ENCODE data around the gene PDZD7.

The PDZD7 gene

GRCh38 chr10:101007099-101007711 lies 23.7 kb downstream of the PDZD7 start:
- H3K9me3 Mint-ChIP-seq, result no peaks in the 10 kb centered on the region
- H3K36me3 Mint-ChIP-seq, result no peaks in the 10 kb centered on the region
- H3K4me3 Mint-ChIP-seq, result no peak overlapping the region
- H3K4me1 Mint-ChIP-seq, result no peaks in the 10 kb centered on the region
- H3K27ac Mint-ChIP-seq, result no peak overlapping the region
- no peaks in the 10 kb centered on the region for H3K27me3 Mint-ChIP-seq

DNA sequence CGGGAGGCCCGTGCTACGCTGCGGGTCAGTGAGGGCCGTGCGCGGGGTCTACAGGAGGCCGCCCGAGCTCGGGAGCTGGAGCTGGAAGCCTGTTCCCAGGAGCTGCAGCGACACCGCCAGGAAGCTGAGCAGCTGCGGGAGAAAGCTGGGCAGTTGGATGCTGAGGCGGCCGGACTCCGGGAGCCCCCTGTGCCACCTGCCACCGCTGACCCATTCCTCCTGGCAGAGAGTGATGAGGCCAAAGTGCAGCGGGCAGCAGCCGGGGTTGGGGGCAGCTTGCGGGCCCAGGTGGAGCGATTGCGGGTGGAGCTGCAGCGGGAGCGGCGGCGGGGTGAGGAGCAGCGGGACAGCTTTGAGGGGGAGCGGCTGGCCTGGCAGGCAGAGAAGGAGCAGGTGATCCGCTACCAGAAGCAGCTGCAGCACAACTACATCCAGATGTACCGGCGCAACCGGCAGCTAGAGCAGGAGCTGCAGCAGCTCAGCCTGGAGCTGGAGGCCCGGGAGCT lies 24.3 kb downstream of the PDZD7 start:
- no peaks in the 10 kb centered on the region for H3K36me3 Mint-ChIP-seq
- H3K4me3 Mint-ChIP-seq, result no peak overlapping the region
- H3K27ac Mint-ChIP-seq, result no peak overlapping the region
- H3K9me3 Mint-ChIP-seq, result no peaks in the 10 kb centered on the region
- no peaks in the 10 kb centered on the region for H3K27me3 Mint-ChIP-seq
- no peaks in the 10 kb centered on the region for H3K4me1 Mint-ChIP-seq

DNA sequence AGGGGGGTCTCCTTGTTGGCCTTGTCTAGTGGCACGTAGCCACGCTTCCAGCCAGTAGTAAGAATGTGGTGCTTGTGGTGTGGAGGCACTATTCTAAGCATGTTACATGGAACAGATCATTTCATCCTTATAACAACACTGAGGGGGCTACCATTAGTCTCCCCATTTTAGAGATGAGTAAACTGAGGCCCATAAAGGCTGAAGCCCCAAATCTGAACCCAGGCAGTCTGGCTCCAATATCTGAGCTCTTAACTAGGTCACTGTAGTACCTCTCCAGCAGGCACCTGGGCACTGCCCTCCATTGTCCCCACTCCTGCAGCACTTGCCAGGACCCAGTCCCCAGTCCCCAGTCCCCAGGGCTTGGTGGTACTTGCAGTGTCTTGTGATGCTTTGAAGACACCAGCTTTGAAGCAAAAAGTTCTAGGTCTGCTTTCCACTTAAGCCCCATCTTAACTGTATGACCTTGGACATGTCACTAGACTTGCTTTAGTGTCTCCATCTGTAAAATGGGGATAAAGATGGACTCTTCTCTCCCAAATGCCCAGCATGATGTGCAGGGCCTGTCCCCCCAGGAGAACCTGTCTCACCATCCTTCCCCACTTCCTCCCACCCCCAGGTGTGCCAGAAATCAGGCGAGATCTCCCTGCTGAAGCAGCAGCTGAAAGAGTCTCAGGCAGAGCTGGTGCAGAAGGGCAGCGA lies 24.9 kb downstream of the PDZD7 start:
- Mint-ChIP-seq H3K4me1 (peaks cover 3% of the 10 kb centered on the region), H3K9me3 (no peaks in the 10 kb centered on the region)

GRCh38 chr10:101005361-101005760 lies 25.6 kb downstream of the PDZD7 start:
- H3K4me1 Mint-ChIP-seq, result peaks cover 5% of the 10 kb centered on the region
- H3K27me3 Mint-ChIP-seq, result no peaks in the 10 kb centered on the region
- no peaks in the 10 kb centered on the region for H3K9me3 Mint-ChIP-seq
- no peak overlapping the region for H3K4me3 Mint-ChIP-seq
- H3K36me3 Mint-ChIP-seq, result no peaks in the 10 kb centered on the region
- H3K27ac Mint-ChIP-seq, result no peak overlapping the region

More for the DNA sequence above, 24.9 kb downstream of the PDZD7 start:
- Mint-ChIP-seq H3K36me3 (no peaks in the 10 kb centered on the region), H3K27ac (no peak overlapping the region), H3K4me3 (no peak overlapping the region), H3K27me3 (no peaks in the 10 kb centered on the region)

- Mint-ChIP-seq H3K27me3 (no peaks in the 10 kb centered on the region), H3K36me3 (no peaks in the 10 kb centered on the region), H3K9me3 (no peaks in the 10 kb centered on the region), H3K27ac (no peak overlapping the region), H3K4me1 (peaks cover 7% of the 10 kb centered on the region), H3K4me3 (no peak overlapping the region)
Measured at GRCh38 chr10:101003639-101004206, 27.2 kb downstream of the PDZD7 start.

GRCh38 chr10:101002456-101002855 lies 28.5 kb downstream of the PDZD7 start:
- H3K27ac Mint-ChIP-seq, result no peak overlapping the region
- no peak overlapping the region for H3K4me3 Mint-ChIP-seq
- peaks cover 16% of the 10 kb centered on the region for H3K4me1 Mint-ChIP-seq
- no peaks in the 10 kb centered on the region for H3K27me3 Mint-ChIP-seq
- no peaks in the 10 kb centered on the region for H3K36me3 Mint-ChIP-seq
- H3K9me3 Mint-ChIP-seq, result no peaks in the 10 kb centered on the region

- Mint-ChIP-seq H3K27me3 (no peaks in the 10 kb centered on the region), H3K36me3 (no peaks in the 10 kb centered on the region), H3K27ac (no peak overlapping the region), H3K9me3 (no peaks in the 10 kb centered on the region), H3K4me1 (peaks cover 17% of the 10 kb centered on the region), H3K4me3 (no peak overlapping the region)
Measured at GRCh38 chr10:101001659-101002035, 29.3 kb downstream of the PDZD7 start.

DNA sequence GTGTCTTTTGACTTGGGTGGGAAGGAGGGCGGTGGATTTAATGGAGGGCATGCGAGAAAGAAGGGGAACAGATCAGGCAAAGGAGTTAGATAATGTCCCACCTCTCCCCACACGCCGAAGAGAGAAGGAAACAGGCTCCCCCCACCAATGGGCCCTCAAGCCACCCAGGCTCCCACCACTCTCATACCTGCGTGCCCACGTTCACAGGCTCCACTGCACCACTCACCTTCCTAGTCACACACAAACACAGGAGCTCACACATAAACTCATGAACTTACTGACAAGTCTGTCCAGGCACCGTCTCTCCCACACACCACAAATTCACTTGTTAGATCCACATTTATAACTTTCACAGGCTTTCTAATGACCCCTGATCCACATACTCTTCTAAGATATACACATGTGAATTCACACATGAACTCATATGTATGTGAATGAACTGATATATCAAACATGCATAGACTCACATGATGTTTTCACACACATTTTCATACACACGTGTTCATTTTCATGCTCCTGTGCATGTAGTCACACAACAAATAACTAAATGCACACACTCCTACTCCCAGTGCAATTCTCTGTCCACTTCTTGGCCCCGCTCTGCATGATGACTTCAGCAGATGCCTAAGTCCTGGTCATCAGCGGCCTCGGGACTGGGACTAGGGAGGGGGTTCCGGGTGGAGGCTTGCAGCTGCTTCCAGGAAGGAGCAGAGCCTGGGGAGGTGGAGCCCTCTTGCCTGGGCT lies 29.8 kb downstream of the PDZD7 start:
- Mint-ChIP-seq H3K4me1 (peaks cover 23% of the 10 kb centered on the region), H3K9me3 (no peaks in the 10 kb centered on the region), H3K4me3 (peak overlapping the region; percentile 74), H3K27me3 (no peaks in the 10 kb centered on the region), H3K36me3 (no peaks in the 10 kb centered on the region), H3K27ac (peak overlapping the region; percentile 48)

GRCh38 chr10:101000127-101000914 lies 30.6 kb downstream of the PDZD7 start:
- Mint-ChIP-seq H3K9me3 (no peaks in the 10 kb centered on the region), H3K4me1 (peaks cover 25% of the 10 kb centered on the region), H3K36me3 (no peaks in the 10 kb centered on the region), H3K27ac (no peak overlapping the region), H3K4me3 (peak overlapping the region; percentile 80), H3K27me3 (no peaks in the 10 kb centered on the region)

DNA sequence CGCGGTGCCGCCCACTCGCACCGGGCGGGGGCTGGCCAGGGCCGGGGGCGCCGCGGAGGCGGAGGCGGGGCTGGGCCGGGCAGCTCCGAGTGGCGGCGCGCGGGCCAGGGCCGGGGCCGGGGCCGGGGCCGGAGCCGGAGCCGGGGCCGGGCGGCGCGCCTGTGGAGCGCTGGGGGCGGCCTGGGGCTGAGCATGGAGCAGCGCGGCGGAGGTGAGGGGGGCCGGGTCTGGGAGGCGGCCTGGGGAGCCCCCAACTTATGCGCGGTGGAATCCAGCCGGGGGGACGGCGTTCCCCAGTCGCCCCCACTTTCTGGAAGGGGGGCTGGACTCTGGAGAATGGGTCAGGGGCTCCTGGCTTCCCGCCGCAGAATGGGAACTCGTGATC lies 31.2 kb downstream of the PDZD7 start, which contains the start of gene LZTS2:
LZTS2 (plus strand) TSS at position 67 of the 385 bp plus-strand sequence. CDS start 2,731 bp downstream, outside the sequence.
- H3K27me3 Mint-ChIP-seq, result no peaks in the 10 kb centered on the region
- H3K36me3 Mint-ChIP-seq, result no peaks in the 10 kb centered on the region
- H3K4me3 Mint-ChIP-seq, result peak within 1 kb of the TSS; percentile 92
- H3K9me3 Mint-ChIP-seq, result no peaks in the 10 kb centered on the region
- peaks cover 25% of the 10 kb centered on the region for H3K4me1 Mint-ChIP-seq
- H3K27ac Mint-ChIP-seq, result peak within 1 kb of the TSS; percentile 96

- H3K4me3 Mint-ChIP-seq, result peak overlapping the region; percentile 92
- peaks cover 25% of the 10 kb centered on the region for H3K4me1 Mint-ChIP-seq
- peaks cover 3% of the 10 kb centered on the region for H3K36me3 Mint-ChIP-seq
- peak overlapping the region; percentile 96 for H3K27ac Mint-ChIP-seq
- no peaks in the 10 kb centered on the region for H3K9me3 Mint-ChIP-seq
- H3K27me3 Mint-ChIP-seq, result no peaks in the 10 kb centered on the region
Measured at GRCh38 chr10:100998991-100999741, 31.8 kb downstream of the PDZD7 start.

- Mint-ChIP-seq H3K36me3 (peaks cover 7% of the 10 kb centered on the region), H3K27me3 (no peaks in the 10 kb centered on the region), H3K4me3 (peak overlapping the region; percentile 92), H3K27ac (peak overlapping the region; percentile 96), H3K4me1 (peaks cover 25% of the 10 kb centered on the region), H3K9me3 (no peaks in the 10 kb centered on the region)
Measured at GRCh38 chr10:100998183-100998990, 32.5 kb downstream of the PDZD7 start.

- H3K9me3 Mint-ChIP-seq, result no peaks in the 10 kb centered on the region
- H3K4me1 Mint-ChIP-seq, result peaks cover 25% of the 10 kb centered on the region
- H3K27me3 Mint-ChIP-seq, result no peaks in the 10 kb centered on the region
- peak overlapping the region; percentile 85 for H3K27ac Mint-ChIP-seq
- H3K4me3 Mint-ChIP-seq, result peak overlapping the region; percentile 92
- H3K36me3 Mint-ChIP-seq, result peaks cover 7% of the 10 kb centered on the region
Measured at GRCh38 chr10:100997360-100998182, 33.4 kb downstream of the PDZD7 start.

Measured in activated naive CD4-positive, alpha-beta T cell treated with anti-CD3 and anti-CD28 coated beads, Interleukin-2, amount 50 U/mL, for 24 hours (primary cell).